Endothelial cell (in vitro differentiated cells): ENCODE results near the gene ARHGAP15. TPM values are rescaled to one million over a fixed set of nuclear protein-coding genes. Genes with fewer than 3 reads are reported as not detected.

Experiments used
- DNase-seq: peaks from one replicate; pipeline ENCODE4 v3.0.0; 2021; ENCODE audit warnings: low spot score
- H3K27ac Mint-ChIP-seq: one replicate; pipeline ENCODE4 v1.8.0; 2021; ENCODE audit warnings: mixed read lengths, inconsistent platforms; ENCODE audit not compliant: unreplicated experiment
- H3K27me3 Mint-ChIP-seq: one replicate; pipeline ENCODE4 v1.8.0; 2021; ENCODE audit warnings: mild to moderate bottlenecking, moderate library complexity, mixed read lengths, inconsistent platforms; ENCODE audit not compliant: unreplicated experiment
- H3K36me3 Mint-ChIP-seq: one replicate; pipeline ENCODE4 v1.8.0; 2021; ENCODE audit warnings: mild to moderate bottlenecking, low read depth, mixed read lengths, inconsistent platforms; ENCODE audit not compliant: unreplicated experiment
- H3K4me1 Mint-ChIP-seq: one replicate; pipeline ENCODE4 v1.8.0; 2021; ENCODE audit warnings: mild to moderate bottlenecking, mixed read lengths, inconsistent platforms; ENCODE audit not compliant: unreplicated experiment
- H3K4me3 Mint-ChIP-seq: one replicate; pipeline ENCODE4 v1.8.0; 2021; ENCODE audit warnings: mild to moderate bottlenecking, mixed read lengths, inconsistent platforms; ENCODE audit not compliant: unreplicated experiment
- H3K9me3 Mint-ChIP-seq: one replicate; pipeline ENCODE4 v1.8.0; 2021; ENCODE audit warnings: mixed read lengths, inconsistent platforms; ENCODE audit not compliant: unreplicated experiment
- total RNA-seq: library from RNA; stranded (reverse); fragmentation: NEBNext Ultra II Directional; extraction: Animal tissue kit (Norgen Biotek cat#: 25700); gene quantifications from one replicate; pipeline ENCODE4 v1.2.1, GENCODE V29; 2021; ENCODE audit not compliant: unreplicated experiment
- TF ChIP-seq, protein P1 (sequence below): fragments of 200-600 bp; sonication (generic); IDR thresholded peaks from one replicate; pipeline ENCODE4 v1.5.0; 2021; ENCODE audit warnings: antibody characterized with exemption; ENCODE audit not compliant: unreplicated experiment

Gene ARHGAP15
- total RNA-seq, 1 donor from 2014 or later, result not detected

DNA sequence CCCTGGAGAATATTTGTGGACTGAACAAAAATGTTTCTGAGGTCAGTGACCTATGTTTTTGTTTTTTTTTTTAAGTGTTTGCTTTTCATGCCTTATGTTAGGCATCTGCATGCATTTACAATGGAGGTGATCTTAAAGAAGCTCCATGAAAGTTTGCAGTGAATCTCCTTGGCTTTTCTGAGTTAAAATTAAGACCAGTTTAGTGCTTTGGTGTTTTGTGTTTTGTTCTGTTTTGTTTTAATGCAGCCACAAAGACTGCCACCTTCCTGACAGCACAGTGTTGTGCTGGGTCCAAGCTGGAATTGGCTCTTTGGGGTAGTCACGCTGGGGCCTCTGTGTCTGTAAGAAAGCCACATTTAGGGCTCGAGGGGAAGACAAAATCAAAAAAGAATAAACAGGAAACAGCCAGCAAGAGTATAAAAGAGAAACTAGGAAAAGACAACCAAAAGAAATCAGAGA, 396.2 kb downstream of the ARHGAP15 start:
- Mint-ChIP-seq H3K27ac (no peak overlapping the region), H3K4me3 (no peak overlapping the region), H3K9me3 (no peaks in the 10 kb centered on the region), H3K36me3 (no peaks in the 10 kb centered on the region), H3K4me1 (peaks cover 4% of the 10 kb centered on the region), H3K27me3 (no peaks in the 10 kb centered on the region)
- TF ChIP-seq, protein P1, sequence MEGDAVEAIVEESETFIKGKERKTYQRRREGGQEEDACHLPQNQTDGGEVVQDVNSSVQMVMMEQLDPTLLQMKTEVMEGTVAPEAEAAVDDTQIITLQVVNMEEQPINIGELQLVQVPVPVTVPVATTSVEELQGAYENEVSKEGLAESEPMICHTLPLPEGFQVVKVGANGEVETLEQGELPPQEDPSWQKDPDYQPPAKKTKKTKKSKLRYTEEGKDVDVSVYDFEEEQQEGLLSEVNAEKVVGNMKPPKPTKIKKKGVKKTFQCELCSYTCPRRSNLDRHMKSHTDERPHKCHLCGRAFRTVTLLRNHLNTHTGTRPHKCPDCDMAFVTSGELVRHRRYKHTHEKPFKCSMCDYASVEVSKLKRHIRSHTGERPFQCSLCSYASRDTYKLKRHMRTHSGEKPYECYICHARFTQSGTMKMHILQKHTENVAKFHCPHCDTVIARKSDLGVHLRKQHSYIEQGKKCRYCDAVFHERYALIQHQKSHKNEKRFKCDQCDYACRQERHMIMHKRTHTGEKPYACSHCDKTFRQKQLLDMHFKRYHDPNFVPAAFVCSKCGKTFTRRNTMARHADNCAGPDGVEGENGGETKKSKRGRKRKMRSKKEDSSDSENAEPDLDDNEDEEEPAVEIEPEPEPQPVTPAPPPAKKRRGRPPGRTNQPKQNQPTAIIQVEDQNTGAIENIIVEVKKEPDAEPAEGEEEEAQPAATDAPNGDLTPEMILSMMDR, result no peak
- DNase-seq, result no peak

DNA sequence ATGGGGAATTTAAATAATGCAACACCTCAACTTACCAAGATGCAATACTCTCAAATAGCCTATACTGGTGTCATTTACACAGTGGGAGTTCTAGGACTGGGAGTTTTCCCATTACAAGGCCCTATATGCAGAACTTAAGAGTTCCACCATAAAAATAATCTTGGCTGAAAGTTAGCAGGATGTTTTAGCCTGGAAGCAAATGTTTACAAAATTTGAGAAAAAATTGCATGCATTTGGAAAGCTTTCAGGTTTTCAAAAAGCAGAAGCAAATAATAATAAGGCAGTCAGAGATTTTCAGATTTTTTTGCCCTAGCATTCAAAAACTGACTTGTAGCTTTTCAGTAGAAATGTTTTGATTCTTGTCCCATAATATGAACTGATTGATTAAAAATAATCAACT, 397.3 kb downstream of the ARHGAP15 start:
- DNase-seq, result no peak
- Mint-ChIP-seq H3K4me1 (peaks cover 4% of the 10 kb centered on the region), H3K27me3 (no peaks in the 10 kb centered on the region), H3K4me3 (no peak overlapping the region), H3K9me3 (no peaks in the 10 kb centered on the region), H3K36me3 (no peaks in the 10 kb centered on the region), H3K27ac (no peak overlapping the region)
- TF ChIP-seq, protein P1, result no peak

DNA sequence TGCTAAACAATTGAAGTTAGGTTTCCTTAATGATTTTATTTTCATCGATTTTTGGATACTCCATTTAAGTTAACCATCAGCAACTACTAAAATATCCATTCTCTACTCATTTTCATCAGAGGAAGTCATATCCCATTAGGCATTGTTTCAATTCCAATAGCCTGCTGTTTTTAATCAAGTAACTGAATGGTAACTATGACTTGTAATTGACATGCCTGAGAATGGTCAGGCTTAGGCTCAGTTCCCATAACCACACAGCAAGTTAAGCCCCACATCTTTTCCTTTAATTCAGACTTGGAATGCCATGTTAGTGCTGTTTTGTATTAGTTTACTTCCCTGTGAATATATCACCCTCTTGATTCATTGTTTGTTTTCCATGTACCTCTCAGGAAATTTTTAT, 398.8 kb downstream of the ARHGAP15 start:
- no peaks in the 10 kb centered on the region for H3K9me3 Mint-ChIP-seq
- no peak for DNase-seq
- H3K4me3 Mint-ChIP-seq, result no peak overlapping the region
- no peaks in the 10 kb centered on the region for H3K36me3 Mint-ChIP-seq
- H3K27me3 Mint-ChIP-seq, result no peaks in the 10 kb centered on the region
- H3K4me1 Mint-ChIP-seq, result peaks cover 4% of the 10 kb centered on the region
- H3K27ac Mint-ChIP-seq, result no peak overlapping the region
- TF ChIP-seq, protein P1, result no peak

DNA sequence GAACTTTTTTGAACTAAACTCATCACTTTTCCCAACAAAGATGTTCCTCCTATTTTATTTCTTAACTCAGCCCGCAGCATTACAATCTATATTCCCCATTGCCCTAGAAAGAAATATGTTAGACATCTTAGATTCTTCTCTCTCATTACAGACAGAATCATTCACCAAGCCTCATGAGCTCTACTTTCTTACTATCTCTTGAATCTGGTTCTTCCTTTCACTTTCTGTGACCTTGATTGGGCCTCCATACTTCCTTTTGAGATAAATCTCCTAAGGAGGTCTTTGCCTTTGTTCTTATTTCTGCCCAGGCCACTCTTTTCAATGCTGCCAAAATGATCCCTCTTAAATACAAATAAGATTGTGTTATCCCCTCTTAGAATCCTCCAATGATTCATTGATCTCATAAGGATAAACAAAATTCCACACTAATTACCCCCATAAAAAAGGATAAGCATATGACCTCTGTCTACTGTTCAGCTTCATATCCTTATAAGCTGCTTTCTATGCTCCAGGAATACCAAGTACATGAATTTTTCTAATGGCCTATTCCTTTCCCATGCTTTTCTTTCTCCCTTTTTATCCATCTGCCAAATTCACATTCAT, 400.0 kb downstream of the ARHGAP15 start:
- Mint-ChIP-seq H3K27ac (no peak overlapping the region), H3K4me3 (no peak overlapping the region), H3K27me3 (no peaks in the 10 kb centered on the region), H3K9me3 (no peaks in the 10 kb centered on the region), H3K36me3 (no peaks in the 10 kb centered on the region), H3K4me1 (peaks cover 4% of the 10 kb centered on the region)
- TF ChIP-seq, protein P1, result no peak
- DNase-seq, result no peak

DNA sequence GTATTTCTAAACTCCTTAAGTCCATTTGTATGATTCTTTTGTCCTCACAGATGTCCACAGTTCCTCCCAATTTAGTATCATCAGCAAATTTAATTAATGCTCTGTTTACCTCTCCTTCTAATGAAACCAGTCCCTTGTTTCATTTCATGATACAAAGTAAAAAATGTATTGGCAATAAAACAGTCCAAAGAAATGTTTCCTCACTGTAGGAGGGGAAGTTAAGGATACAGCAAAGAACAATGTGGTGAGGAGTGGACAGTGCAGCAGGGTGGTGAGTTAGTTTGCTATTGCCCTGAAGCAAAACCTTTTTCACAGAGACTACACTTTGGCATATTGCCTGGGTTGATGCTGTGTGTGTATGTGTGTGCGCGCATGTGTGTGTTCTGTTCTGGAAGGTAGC, 401.5 kb downstream of the ARHGAP15 start:
- H3K9me3 Mint-ChIP-seq, result no peaks in the 10 kb centered on the region
- peaks cover under 1% of the 10 kb centered on the region for H3K4me1 Mint-ChIP-seq
- H3K4me3 Mint-ChIP-seq, result no peak overlapping the region
- TF ChIP-seq, protein P1, result no peak
- no peak for DNase-seq
- no peak overlapping the region for H3K27ac Mint-ChIP-seq
- H3K27me3 Mint-ChIP-seq, result no peaks in the 10 kb centered on the region
- no peaks in the 10 kb centered on the region for H3K36me3 Mint-ChIP-seq
